Kasumi-1 (cell line): ENCODE data around the gene RNLS.

Experiments used
- DNase-seq, 2 experiments: peaks; one replicate each; lab custom pipeline; 2025; lab: John Stamatoyannopoulos, UW

The RNLS gene

GRCh38 chr10:88232983-88233543 lies 350.1 kb downstream of the RNLS start:
- no peak for DNase-seq

GRCh38 chr10:88232029-88232895 lies 350.9 kb downstream of the RNLS start:
- peak; percentile 67 to 70 for DNase-seq

GRCh38 chr10:88230251-88230650 lies 352.9 kb downstream of the RNLS start:
- DNase-seq = no peak

- DNase-seq = no peak
These were observed 355.0 kb downstream of the RNLS start for GRCh38 chr10:88228130-88228529.

- no peak for DNase-seq
These were observed 355.6 kb downstream of the RNLS start for GRCh38 chr10:88227342-88228018.

- DNase-seq = no peak
These were observed 356.2 kb downstream of the RNLS start for GRCh38 chr10:88226891-88227290.

- no peak for DNase-seq
These were observed 357.0 kb downstream of the RNLS start for GRCh38 chr10:88226071-88226659.
